NCI-H69 (cell line): Measurements from ENCODE around the gene PAK4.
"Not testable (repeated sequence)": the region's sequence is repeated elsewhere in the genome, so short reads cannot be mapped to it uniquely, and the experiment has no call there.

ENCODE experiments used
- DNase-seq: peaks from one replicate; lab custom pipeline; 2025; lab: John Stamatoyannopoulos, UW

The PAK4 gene

GRCh38 chr19:39130337-39131254 is 5.0 kb downstream of the PAK4 start:
- no peak for DNase-seq

- no peak for DNase-seq
Measured at GRCh38 chr19:39131255-39131755, 5.7 kb downstream of the PAK4 start.

- no peak for DNase-seq
Measured at GRCh38 chr19:39132344-39132969, 6.9 kb downstream of the PAK4 start.

GRCh38 chr19:39133431-39134270 is 8.1 kb downstream of the PAK4 start:
- DNase-seq: no peak

- no peak for DNase-seq
Measured at GRCh38 chr19:39135701-39136100, 10.1 kb downstream of the PAK4 start.

- peak; percentile 39 for DNase-seq
Measured at GRCh38 chr19:39136225-39136940, 10.8 kb downstream of the PAK4 start.

GRCh38 chr19:39137131-39137530 is 11.5 kb downstream of the PAK4 start:
- DNase-seq: no peak

- peak; percentile 94 for DNase-seq
Measured at GRCh38 chr19:39138221-39139211, 12.9 kb downstream of the PAK4 start.

- DNase-seq: no peak
Measured at GRCh38 chr19:39139305-39139874, 13.8 kb downstream of the PAK4 start.

GRCh38 chr19:39139971-39140453 is 14.4 kb downstream of the PAK4 start:
- DNase-seq: no peak

GRCh38 chr19:39140594-39140993 is 15.0 kb downstream of the PAK4 start:
- DNase-seq: no peak

- DNase-seq: no peak
Measured at GRCh38 chr19:39141929-39142328, 16.3 kb downstream of the PAK4 start.

GRCh38 chr19:39142630-39143029 is 17.0 kb downstream of the PAK4 start:
- no peak for DNase-seq

- DNase-seq: not testable (repeated sequence)
Measured at GRCh38 chr19:39143757-39144289, 18.2 kb downstream of the PAK4 start.

GRCh38 chr19:39144290-39145071 is 18.9 kb downstream of the PAK4 start:
- no peak for DNase-seq

- no peak for DNase-seq
Measured at GRCh38 chr19:39145180-39145953, 19.8 kb downstream of the PAK4 start.

GRCh38 chr19:39146091-39146490 is 20.5 kb downstream of the PAK4 start:
- DNase-seq: no peak
